ENCODE data around the gene TTC1. TPM values are rescaled to one million over a fixed set of nuclear protein-coding genes. Genes with fewer than 3 reads are reported as not detected.

Gene TTC1
- polyA plus RNA-seq, 4 donors: 42.2 to 49.2 (median 44.5) TPM

GRCh38 chr5:160023908-160024630, 15.1 kb downstream of the TTC1 start:
- no peak for FAIRE-seq
- Histone ChIP-seq H3K4me3 (ENCODE audit: low read depth in 1 of 3, low read length in 3 of 3) (no peak overlapping the region), H3K4me1 (ENCODE audit: control insufficient read depth in 3 of 3, insufficient read depth in 2 of 3, low read depth in 1 of 3, low read length in 2 of 3) (peaks cover 0 to 4% (median 0%) of the 10 kb centered on the region in 3 donors), H3K36me3 (ENCODE audit: control insufficient read depth in 3 of 3, insufficient read depth in 2 of 3, low read depth in 1 of 3, low read length in 3 of 3) (peaks cover 2 to 25% (median 3%) of the 10 kb centered on the region in 3 donors), H3K9me3 (ENCODE audit: control insufficient read depth in 2 of 2, insufficient read depth in 1 of 2, low read depth in 1 of 2, low read length in 1 of 2) (no peaks in the 10 kb centered on the region), H3K27me3 (ENCODE audit: control insufficient read depth in 3 of 3, insufficient read depth in 3 of 3, low read length in 3 of 3) (no peaks in the 10 kb centered on the region), H3K27ac (ENCODE audit: low read depth in 1 of 3, low read length in 2 of 3) (no peak overlapping the region)
- DNase-seq: peak; percentile 19 to 30
- WGBS, 3 donors: 45 to 100% (median 92%) methylated on average over 1 of the region's 1 CpG

- no peak overlapping the region for H3K4me3 ChIP-seq (ENCODE audit: low read depth in 1 of 3, low read length in 3 of 3)
- 94 to 100% (median 100%) methylated on average over 1 of the region's 1 CpG for WGBS, 3 donors
- H3K27me3 ChIP-seq (ENCODE audit: control insufficient read depth in 3 of 3, insufficient read depth in 3 of 3, low read length in 3 of 3): no peaks in the 10 kb centered on the region
- H3K4me1 ChIP-seq (ENCODE audit: control insufficient read depth in 3 of 3, insufficient read depth in 2 of 3, low read depth in 1 of 3, low read length in 2 of 3): peaks cover 0 to 10% (median 10%) of the 10 kb centered on the region in 3 donors
- H3K27ac ChIP-seq (ENCODE audit: low read depth in 1 of 3, low read length in 2 of 3): peak overlapping the region in 1 of 3 donors; percentile 11
- DNase-seq: no peak
- peaks cover 0 to 28% (median 0%) of the 10 kb centered on the region in 3 donors for H3K36me3 ChIP-seq (ENCODE audit: control insufficient read depth in 3 of 3, insufficient read depth in 2 of 3, low read depth in 1 of 3, low read length in 3 of 3)
- FAIRE-seq: no peak
- no peaks in the 10 kb centered on the region for H3K9me3 ChIP-seq (ENCODE audit: control insufficient read depth in 2 of 2, insufficient read depth in 1 of 2, low read depth in 1 of 2, low read length in 1 of 2)
These were observed 20.1 kb downstream of the TTC1 start for GRCh38 chr5:160029004-160029403.

GRCh38 chr5:160029540-160030139, 20.7 kb downstream of the TTC1 start:
- Histone ChIP-seq H3K27ac (ENCODE audit: low read depth in 1 of 3, low read length in 2 of 3) (peak overlapping the region in 1 of 3 donors; percentile 34), H3K9me3 (ENCODE audit: control insufficient read depth in 2 of 2, insufficient read depth in 1 of 2, low read depth in 1 of 2, low read length in 1 of 2) (no peaks in the 10 kb centered on the region), H3K36me3 (ENCODE audit: control insufficient read depth in 3 of 3, insufficient read depth in 2 of 3, low read depth in 1 of 3, low read length in 3 of 3) (peaks cover 0 to 25% (median 0%) of the 10 kb centered on the region in 3 donors), H3K27me3 (ENCODE audit: control insufficient read depth in 3 of 3, insufficient read depth in 3 of 3, low read length in 3 of 3) (no peaks in the 10 kb centered on the region), H3K4me1 (ENCODE audit: control insufficient read depth in 3 of 3, insufficient read depth in 2 of 3, low read depth in 1 of 3, low read length in 2 of 3) (peaks cover 0 to 10% (median 9%) of the 10 kb centered on the region in 3 donors), H3K4me3 (ENCODE audit: low read depth in 1 of 3, low read length in 3 of 3) (no peak overlapping the region)
- DNase-seq: peak; percentile 56 to 77
- whole genome bisulfite sequencing, 3 donors: 58 to 76% (median 58%) methylated on average over 3 of the region's 3 CpGs
- no peak for FAIRE-seq

- Histone ChIP-seq H3K9me3 (ENCODE audit: control insufficient read depth in 2 of 2, insufficient read depth in 1 of 2, low read depth in 1 of 2, low read length in 1 of 2) (no peaks in the 10 kb centered on the region), H3K4me3 (ENCODE audit: low read depth in 1 of 3, low read length in 3 of 3) (no peak overlapping the region), H3K36me3 (ENCODE audit: control insufficient read depth in 3 of 3, insufficient read depth in 2 of 3, low read depth in 1 of 3, low read length in 3 of 3) (peaks cover 0 to 25% (median 0%) of the 10 kb centered on the region in 3 donors), H3K27me3 (ENCODE audit: control insufficient read depth in 3 of 3, insufficient read depth in 3 of 3, low read length in 3 of 3) (no peaks in the 10 kb centered on the region), H3K4me1 (ENCODE audit: control insufficient read depth in 3 of 3, insufficient read depth in 2 of 3, low read depth in 1 of 3, low read length in 2 of 3) (peaks cover 0 to 10% (median 9%) of the 10 kb centered on the region in 3 donors), H3K27ac (ENCODE audit: low read depth in 1 of 3, low read length in 2 of 3) (peak overlapping the region in 1 of 3 donors; percentile 16)
- FAIRE-seq (no peak), DNase-seq (no peak)
- 77 to 88% (median 86%) methylated on average over 3 of the region's 3 CpGs for WGBS, 3 donors
These were observed 21.9 kb downstream of the TTC1 start for GRCh38 chr5:160030631-160031377.

GRCh38 chr5:160033546-160034252, 24.8 kb downstream of the TTC1 start:
- no peak for FAIRE-seq
- Histone ChIP-seq H3K9me3 (ENCODE audit: control insufficient read depth in 2 of 2, insufficient read depth in 1 of 2, low read depth in 1 of 2, low read length in 1 of 2) (no peaks in the 10 kb centered on the region), H3K36me3 (ENCODE audit: control insufficient read depth in 3 of 3, insufficient read depth in 2 of 3, low read depth in 1 of 3, low read length in 3 of 3) (peaks cover 2 to 20% (median 11%) of the 10 kb centered on the region in 3 donors), H3K4me3 (ENCODE audit: low read depth in 1 of 3, low read length in 3 of 3) (no peak overlapping the region), H3K27ac (ENCODE audit: low read depth in 1 of 3, low read length in 2 of 3) (no peak overlapping the region), H3K27me3 (ENCODE audit: control insufficient read depth in 3 of 3, insufficient read depth in 3 of 3, low read length in 3 of 3) (no peaks in the 10 kb centered on the region), H3K4me1 (ENCODE audit: control insufficient read depth in 3 of 3, insufficient read depth in 2 of 3, low read depth in 1 of 3, low read length in 2 of 3) (peaks cover 0 to 10% (median 9%) of the 10 kb centered on the region in 3 donors)
- WGBS, 3 donors: 79 to 97% (median 87%) methylated on average over 4 of the region's 4 CpGs
- DNase-seq: no peak

GRCh38 chr5:160036243-160036642, 27.3 kb downstream of the TTC1 start:
- Histone ChIP-seq H3K4me3 (ENCODE audit: low read depth in 1 of 3, low read length in 3 of 3) (no peak overlapping the region), H3K9me3 (ENCODE audit: control insufficient read depth in 2 of 2, insufficient read depth in 1 of 2, low read depth in 1 of 2, low read length in 1 of 2) (no peaks in the 10 kb centered on the region), H3K4me1 (ENCODE audit: control insufficient read depth in 3 of 3, insufficient read depth in 2 of 3, low read depth in 1 of 3, low read length in 2 of 3) (no peaks in the 10 kb centered on the region), H3K27ac (ENCODE audit: low read depth in 1 of 3, low read length in 2 of 3) (no peak overlapping the region), H3K36me3 (ENCODE audit: control insufficient read depth in 3 of 3, insufficient read depth in 2 of 3, low read depth in 1 of 3, low read length in 3 of 3) (peaks cover 2 to 24% (median 14%) of the 10 kb centered on the region in 3 donors), H3K27me3 (ENCODE audit: control insufficient read depth in 3 of 3, insufficient read depth in 3 of 3, low read length in 3 of 3) (no peaks in the 10 kb centered on the region)
- 96 to 98% (median 97%) methylated on average over 1 of the region's 1 CpG for WGBS, 3 donors
- DNase-seq: no peak
- no peak for FAIRE-seq

- H3K27ac ChIP-seq (ENCODE audit: low read depth in 1 of 3, low read length in 2 of 3): no peak overlapping the region
- no peak overlapping the region for H3K4me3 ChIP-seq (ENCODE audit: low read depth in 1 of 3, low read length in 3 of 3)
- no peaks in the 10 kb centered on the region for H3K27me3 ChIP-seq (ENCODE audit: control insufficient read depth in 3 of 3, insufficient read depth in 3 of 3, low read length in 3 of 3)
- no peaks in the 10 kb centered on the region for H3K9me3 ChIP-seq (ENCODE audit: control insufficient read depth in 2 of 2, insufficient read depth in 1 of 2, low read depth in 1 of 2, low read length in 1 of 2)
- DNase-seq (no peak), FAIRE-seq (no peak)
- no peaks in the 10 kb centered on the region for H3K4me1 ChIP-seq (ENCODE audit: control insufficient read depth in 3 of 3, insufficient read depth in 2 of 3, low read depth in 1 of 3, low read length in 2 of 3)
- H3K36me3 ChIP-seq (ENCODE audit: control insufficient read depth in 3 of 3, insufficient read depth in 2 of 3, low read depth in 1 of 3, low read length in 3 of 3): peaks cover 2 to 24% (median 16%) of the 10 kb centered on the region in 3 donors
These were observed 27.9 kb downstream of the TTC1 start for GRCh38 chr5:160036884-160037283.

All from small intestine (tissue), 7 donors.